ENCODE results near the gene RAB34. TPM values are rescaled to one million over a fixed set of nuclear protein-coding genes. Genes with fewer than 3 reads are reported as not detected.

RAB34 gene
- total RNA-seq (2021) (161 and 174 TPM in 2 replicates), Bru-seq, nascent RNA (percentile 80 among the genes with signal in this experiment), BruChase-seq, experiment 1, labeled RNA remaining after a 2-hour chase (percentile 88 among the genes with signal in this experiment), BruChase-seq, experiment 2, labeled RNA remaining after a 6-hour chase (percentile 96 among the genes with signal in this experiment)
- long read RNA-seq, transcript RAB34-210 (11 exons, 863 nt): minor isoform, 14 of 356 reads
- long read RNA-seq, transcript RAB34-204 (10 exons, 1,766 nt): major isoform, 137 of 356 reads
- long read RNA-seq, transcript RAB34-203 (10 exons, 1,597 nt): minor isoform, 32 of 356 reads
- long read RNA-seq, transcript RAB34-201 (11 exons, 1,592 nt): minor isoform, 40 of 356 reads
- long read RNA-seq, partial matches to known transcripts: 36 of 356 reads
- long read RNA-seq, other reads (novel, unspliced or antisense): 92 of 356 reads

GRCh38 chr17:28717578-28718332, at the start of gene RAB34:
RAB34 (minus strand) TSS chr17:28717868; CDS start chr17:28717266, 602 bp downstream.
- peak within 1 kb of the TSS; percentile 91 for H2AFZ ChIP-seq
- H3K27me3 ChIP-seq (ENCODE audit: insufficient read depth, low read depth): no peaks in the 10 kb centered on the region
- peaks cover 21% of the 10 kb centered on the region for H4K20me1 ChIP-seq (ENCODE audit: insufficient read depth)
- H3K4me1 ChIP-seq (replicated peaks; ENCODE audit: insufficient read depth): peaks cover 35% of the 10 kb centered on the region
- intact Hi-C loops (cut with micrococcal nuclease; ENCODE audit: unreplicated experiment): loop anchor here (2.0 to 5.0 kb wide), 2 partner anchors 185 to 233 kb away; partner anchors contain the start of genes DHRS13 and PHF12
- peaks cover 66% of the 10 kb centered on the region for H3F3A ChIP-seq (ENCODE audit: insufficient read depth, low read depth)
- ChIA-PET POLR2A (ENCODE audit: unreplicated experiment) (no interaction called here), CTCF (no interaction called here)
- no peaks in the 10 kb centered on the region for H3K9me2 ChIP-seq (ENCODE audit: insufficient read depth)
- peak within 1 kb of the TSS; percentile 82 for H3K27ac ChIP-seq
- H3K9me3 ChIP-seq (ENCODE audit: insufficient read depth, low read depth): no peaks in the 10 kb centered on the region
- H3K4me2 ChIP-seq: peak within 1 kb of the TSS; percentile 97
- H3K79me2 ChIP-seq (ENCODE audit: low read depth): peaks cover 61% of the 10 kb centered on the region
- no peak for TF ChIP-seq EZH2 (IDR thresholded peaks at IDR 0.05; ENCODE audit: low read depth)
- TF ChIP-seq CTCF (conservative IDR thresholded peaks at IDR 0.05): no peak; the same call in 1 of the 2 replicates
- peak; percentile 74 to 93 for DNase-seq
- H3K4me3 ChIP-seq: peak within 1 kb of the TSS; percentile 87
- H3K36me3 ChIP-seq (ENCODE audit: low read depth): peaks cover 30% of the 10 kb centered on the region
- BruUV-seq (replicated peaks): no TSS peak

- Histone ChIP-seq H2AFZ (no peak overlapping the region), H3K36me3 (ENCODE audit: low read depth) (no peaks in the 10 kb centered on the region), H3F3A (ENCODE audit: insufficient read depth, low read depth) (peaks cover 39% of the 10 kb centered on the region), H3K27ac (no peak overlapping the region), H3K9me3 (ENCODE audit: insufficient read depth, low read depth) (no peaks in the 10 kb centered on the region), H3K4me3 (no peak overlapping the region), H4K20me1 (ENCODE audit: insufficient read depth) (peaks cover 21% of the 10 kb centered on the region), H3K27me3 (ENCODE audit: insufficient read depth, low read depth) (no peaks in the 10 kb centered on the region), H3K79me2 (ENCODE audit: low read depth) (peaks cover 9% of the 10 kb centered on the region), H3K9me2 (ENCODE audit: insufficient read depth) (no peaks in the 10 kb centered on the region), H3K4me1 (replicated peaks; ENCODE audit: insufficient read depth) (peaks cover 15% of the 10 kb centered on the region), H3K4me2 (no peak overlapping the region)
- intact Hi-C loops (cut with micrococcal nuclease; ENCODE audit: unreplicated experiment): no loop called here
- no TSS peak for BruUV-seq (replicated peaks)
- ChIA-PET POLR2A (ENCODE audit: unreplicated experiment) (no interaction called here), CTCF (interaction anchor here (0.6 kb wide), 1 partner anchor 143 kb away, joined by 4 read pairs; no protein-coding TSS in a partner anchor)
- no peak for TF ChIP-seq EZH2 (IDR thresholded peaks at IDR 0.05; ENCODE audit: low read depth)
- no peak for TF ChIP-seq CTCF (conservative IDR thresholded peaks at IDR 0.05)
- no peak for DNase-seq
Observed at GRCh38 chr17:28765038-28765437, 47.4 kb upstream of the RAB34 start.

- Histone ChIP-seq H3F3A (ENCODE audit: insufficient read depth, low read depth) (peaks cover 39% of the 10 kb centered on the region), H2AFZ (no peak overlapping the region), H3K4me2 (no peak overlapping the region), H4K20me1 (ENCODE audit: insufficient read depth) (peaks cover 21% of the 10 kb centered on the region), H3K79me2 (ENCODE audit: low read depth) (peaks cover 9% of the 10 kb centered on the region), H3K36me3 (ENCODE audit: low read depth) (no peaks in the 10 kb centered on the region), H3K4me1 (replicated peaks; ENCODE audit: insufficient read depth) (peaks cover 15% of the 10 kb centered on the region), H3K27ac (no peak overlapping the region), H3K9me3 (ENCODE audit: insufficient read depth, low read depth) (no peaks in the 10 kb centered on the region), H3K9me2 (ENCODE audit: insufficient read depth) (no peaks in the 10 kb centered on the region), H3K27me3 (ENCODE audit: insufficient read depth, low read depth) (no peaks in the 10 kb centered on the region), H3K4me3 (no peak overlapping the region)
- CTCF ChIA-PET: interaction anchor here (0.5 to 2.4 kb wide), 15 partner anchors 10 to 796 kb away, joined by 3 to 18 read pairs (median 3); partner anchors contain the start of genes NEK8, PHF12 and TLCD1
- DNase-seq: peak in 1 of 2 experiments; percentile 62
- intact Hi-C loops (cut with micrococcal nuclease; ENCODE audit: unreplicated experiment): loop anchor here (1.0 to 5.0 kb wide), 3 partner anchors 43 to 138 kb away; partner anchors contain the start of gene DHRS13
- TF ChIP-seq CTCF (conservative IDR thresholded peaks at IDR 0.05) (peak; percentile 95), EZH2 (IDR thresholded peaks at IDR 0.05; ENCODE audit: low read depth) (no peak)
- BruUV-seq (replicated peaks): no TSS peak
- POLR2A ChIA-PET (ENCODE audit: unreplicated experiment): interaction anchor here (0.5 to 0.7 kb wide), 3 partner anchors 10 to 473 kb away, joined by 5 to 17 read pairs (median 6); no protein-coding TSS in a partner anchor
Observed at GRCh38 chr17:28763804-28764266, 46.2 kb upstream of the RAB34 start.
